Ovary (tissue), 3 donors: Measurements from ENCODE around the gene GDPD2.

ENCODE experiments used
- POLR2A ChIP-seq: fragments of 450-650 bp; IDR thresholded peaks from one replicate; pipeline ENCODE4 v1.6.1; 2017; ENCODE audit warnings: antibody characterized with exemption, mild to moderate bottlenecking, moderate library complexity
- TF ChIP-seq, protein P1 (sequence below), 3 donors: fragments of 450-650 bp in 2 of 3; fragments of 200-600 bp in 1 of 3; IDR thresholded peaks; one replicate each; pipeline versions ENCODE4 v1.5.1 to v1.8.0; 2016 to 2022; ENCODE audit warnings: antibody characterized with exemption in 3 of 3, mild to moderate bottlenecking in 1 of 3
- donor health status: DM: no; HTN: no; CAD: no.

DNA sequence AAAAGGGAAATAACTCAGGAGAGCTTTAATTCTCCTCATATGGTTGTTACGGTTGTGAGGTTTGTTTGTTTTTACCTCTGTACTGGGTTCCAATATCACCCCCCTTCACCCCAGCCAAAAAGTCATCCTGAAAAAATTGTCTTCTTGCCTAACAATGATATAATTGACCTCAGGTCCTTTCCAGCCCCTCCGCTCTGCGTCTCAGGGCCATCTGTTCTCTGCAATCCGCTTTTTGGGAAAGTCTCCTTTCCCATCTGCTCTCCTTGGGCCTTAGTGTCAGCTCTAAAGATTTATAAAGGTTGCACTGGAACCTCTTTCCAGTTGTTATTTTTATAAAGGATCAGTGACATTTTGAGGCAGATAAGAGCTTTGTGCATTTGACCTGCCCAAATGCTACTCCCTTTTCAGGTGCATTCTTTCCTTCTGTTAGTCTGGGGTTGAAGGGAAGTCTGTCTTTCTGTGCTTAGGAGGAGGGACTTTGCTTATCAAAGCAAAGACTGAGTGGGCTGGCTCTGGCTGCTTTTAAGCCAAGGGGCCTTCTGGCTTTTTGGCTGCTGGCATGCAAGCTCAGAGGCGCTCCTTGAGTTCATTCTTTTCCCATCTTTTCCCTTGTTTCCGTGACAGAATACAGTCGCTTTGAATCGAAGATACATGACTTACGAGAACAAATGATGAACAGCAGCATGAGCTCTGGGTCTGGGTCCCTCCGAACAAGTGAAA is 55.6 kb downstream of the GDPD2 start:
- TF ChIP-seq, protein P1, sequence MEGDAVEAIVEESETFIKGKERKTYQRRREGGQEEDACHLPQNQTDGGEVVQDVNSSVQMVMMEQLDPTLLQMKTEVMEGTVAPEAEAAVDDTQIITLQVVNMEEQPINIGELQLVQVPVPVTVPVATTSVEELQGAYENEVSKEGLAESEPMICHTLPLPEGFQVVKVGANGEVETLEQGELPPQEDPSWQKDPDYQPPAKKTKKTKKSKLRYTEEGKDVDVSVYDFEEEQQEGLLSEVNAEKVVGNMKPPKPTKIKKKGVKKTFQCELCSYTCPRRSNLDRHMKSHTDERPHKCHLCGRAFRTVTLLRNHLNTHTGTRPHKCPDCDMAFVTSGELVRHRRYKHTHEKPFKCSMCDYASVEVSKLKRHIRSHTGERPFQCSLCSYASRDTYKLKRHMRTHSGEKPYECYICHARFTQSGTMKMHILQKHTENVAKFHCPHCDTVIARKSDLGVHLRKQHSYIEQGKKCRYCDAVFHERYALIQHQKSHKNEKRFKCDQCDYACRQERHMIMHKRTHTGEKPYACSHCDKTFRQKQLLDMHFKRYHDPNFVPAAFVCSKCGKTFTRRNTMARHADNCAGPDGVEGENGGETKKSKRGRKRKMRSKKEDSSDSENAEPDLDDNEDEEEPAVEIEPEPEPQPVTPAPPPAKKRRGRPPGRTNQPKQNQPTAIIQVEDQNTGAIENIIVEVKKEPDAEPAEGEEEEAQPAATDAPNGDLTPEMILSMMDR (IDR thresholded peaks at IDR 0.05) = no peak
- TF ChIP-seq POLR2A = no peak
